Measurements from ENCODE around the gene HOMER2. TPM values are rescaled to one million over a fixed set of nuclear protein-coding genes. Genes with fewer than 3 reads are reported as not detected.
A peak's percentile ranks its signal among the peaks of the same experiment; 100 is the strongest.

Gene HOMER2
- total and polyA plus RNA-seq, 4 donors: 22.4 to 36.0 (median 27.8) TPM

DNA sequence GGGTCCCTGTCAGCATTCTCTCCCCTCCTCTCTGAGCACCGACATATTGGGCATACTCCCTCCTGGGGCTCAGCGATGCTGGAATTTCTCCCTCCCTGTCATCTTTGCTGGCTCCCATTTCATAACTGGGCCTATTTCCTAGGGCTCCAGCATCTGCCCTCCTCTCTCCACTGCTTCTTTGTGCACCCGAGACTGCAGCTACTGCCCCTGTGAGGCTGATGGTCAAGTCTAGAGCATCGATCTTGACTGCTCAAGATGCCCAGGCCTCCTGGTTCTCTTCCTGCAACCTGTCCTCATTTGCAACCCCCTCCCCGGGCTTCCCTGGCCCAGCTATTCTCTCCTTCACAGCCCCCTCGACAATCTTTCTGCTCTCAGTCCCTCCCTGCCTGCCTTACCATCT is 89.6 kb downstream of the HOMER2 start:
- no peak overlapping the region for H3K4me3 ChIP-seq (ENCODE audit: low read depth, low read length)
- no peak for DNase-seq (ENCODE audit: low read depth in 4 of 6, low spot score in 6 of 6)
- H3K4me1 ChIP-seq (ENCODE audit: control insufficient read depth, insufficient read depth, low read length): no peaks in the 10 kb centered on the region
- peaks cover 5% of the 10 kb centered on the region for H3K36me3 ChIP-seq (ENCODE audit: control insufficient read depth, insufficient read depth, low read length)
- H3K27me3 ChIP-seq (ENCODE audit: control insufficient read depth, insufficient read depth, low read length): no peaks in the 10 kb centered on the region
- no peak overlapping the region for H3K27ac ChIP-seq (ENCODE audit: low read depth, low read length)
- H3K9me3 ChIP-seq (ENCODE audit: control insufficient read depth, insufficient read depth, low read length): no peaks in the 10 kb centered on the region
- 93% methylated on average over 6 of the region's 6 CpGs for WGBS (ENCODE audit: insufficient coverage)

DNA sequence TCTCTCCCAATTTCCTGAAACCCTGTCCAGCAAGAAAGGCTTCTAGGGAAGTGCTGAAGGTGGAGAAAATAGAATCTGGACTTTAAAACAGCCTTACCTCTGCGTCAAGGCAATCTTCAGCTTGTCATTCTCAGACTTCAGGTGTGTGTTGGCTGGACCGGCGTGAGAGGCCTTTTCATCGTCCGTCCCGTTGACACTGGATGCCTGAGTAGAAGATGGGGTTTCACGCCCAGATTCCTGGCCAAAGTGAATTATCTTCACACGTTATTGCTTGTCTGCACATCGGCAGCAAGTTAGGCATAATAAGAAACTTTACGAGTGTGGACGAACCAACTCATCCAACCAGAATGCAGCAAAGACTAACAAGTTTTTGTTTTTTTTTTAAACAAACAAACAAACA is 93.6 kb downstream of the HOMER2 start:
- H3K27ac ChIP-seq (ENCODE audit: low read depth, low read length): no peak overlapping the region
- no peaks in the 10 kb centered on the region for H3K27me3 ChIP-seq (ENCODE audit: control insufficient read depth, insufficient read depth, low read length)
- no peaks in the 10 kb centered on the region for H3K9me3 ChIP-seq (ENCODE audit: control insufficient read depth, insufficient read depth, low read length)
- H3K4me3 ChIP-seq (ENCODE audit: low read depth, low read length): no peak overlapping the region
- DNase-seq (ENCODE audit: low read depth in 4 of 6, low spot score in 6 of 6): no peak
- H3K36me3 ChIP-seq (ENCODE audit: control insufficient read depth, insufficient read depth, low read length): peaks cover 12% of the 10 kb centered on the region
- WGBS (ENCODE audit: insufficient coverage): 89% methylated on average over 7 of the region's 11 CpGs
- no peaks in the 10 kb centered on the region for H3K4me1 ChIP-seq (ENCODE audit: control insufficient read depth, insufficient read depth, low read length)

DNA sequence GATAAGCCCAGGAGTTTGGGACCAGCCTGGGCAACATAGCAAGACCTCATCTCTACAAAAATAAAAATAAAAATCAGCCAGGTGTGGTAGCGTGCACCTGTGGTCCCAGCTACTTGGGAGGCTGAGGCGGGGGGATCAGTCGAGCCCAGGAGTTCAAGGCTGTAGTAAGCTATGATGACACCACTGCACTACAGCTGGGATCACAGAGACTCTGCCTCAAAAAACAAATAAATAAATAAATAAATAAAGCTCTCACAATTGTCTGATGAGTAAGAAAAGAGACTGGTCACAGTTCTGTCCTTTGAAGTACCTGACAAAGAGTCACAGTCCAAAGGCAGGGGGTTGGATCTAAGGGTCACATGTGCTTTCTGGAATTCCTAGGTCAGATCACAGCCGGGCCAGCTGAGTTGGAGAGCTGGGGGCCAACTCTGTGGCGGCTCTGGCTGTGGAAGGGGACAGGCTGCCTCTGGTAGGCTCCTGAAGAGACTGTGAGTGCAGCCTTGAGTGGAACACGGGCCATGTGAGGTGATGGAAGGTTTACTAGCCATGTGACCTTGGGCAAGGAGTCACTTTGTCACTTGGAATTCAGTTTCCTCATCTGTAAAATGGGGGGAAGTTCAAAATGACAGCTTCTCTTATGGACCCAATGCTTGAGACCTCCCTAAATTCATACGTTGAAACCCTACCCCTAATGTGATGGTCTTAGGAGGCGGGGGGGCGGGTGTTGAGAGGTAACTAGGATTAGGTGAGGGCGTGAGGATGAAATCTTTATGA is 95.9 kb downstream of the HOMER2 start:
- 85% methylated on average over 5 of the region's 10 CpGs for WGBS (ENCODE audit: insufficient coverage)
- Histone ChIP-seq H3K4me3 (ENCODE audit: low read depth, low read length) (no peak overlapping the region), H3K36me3 (ENCODE audit: control insufficient read depth, insufficient read depth, low read length) (peaks cover 25% of the 10 kb centered on the region), H3K27ac (ENCODE audit: low read depth, low read length) (no peak overlapping the region), H3K4me1 (ENCODE audit: control insufficient read depth, insufficient read depth, low read length) (peaks cover 3% of the 10 kb centered on the region), H3K27me3 (ENCODE audit: control insufficient read depth, insufficient read depth, low read length) (no peaks in the 10 kb centered on the region), H3K9me3 (ENCODE audit: control insufficient read depth, insufficient read depth, low read length) (no peaks in the 10 kb centered on the region)
- no peak for DNase-seq (ENCODE audit: low read depth in 4 of 6, low spot score in 6 of 6)

DNA sequence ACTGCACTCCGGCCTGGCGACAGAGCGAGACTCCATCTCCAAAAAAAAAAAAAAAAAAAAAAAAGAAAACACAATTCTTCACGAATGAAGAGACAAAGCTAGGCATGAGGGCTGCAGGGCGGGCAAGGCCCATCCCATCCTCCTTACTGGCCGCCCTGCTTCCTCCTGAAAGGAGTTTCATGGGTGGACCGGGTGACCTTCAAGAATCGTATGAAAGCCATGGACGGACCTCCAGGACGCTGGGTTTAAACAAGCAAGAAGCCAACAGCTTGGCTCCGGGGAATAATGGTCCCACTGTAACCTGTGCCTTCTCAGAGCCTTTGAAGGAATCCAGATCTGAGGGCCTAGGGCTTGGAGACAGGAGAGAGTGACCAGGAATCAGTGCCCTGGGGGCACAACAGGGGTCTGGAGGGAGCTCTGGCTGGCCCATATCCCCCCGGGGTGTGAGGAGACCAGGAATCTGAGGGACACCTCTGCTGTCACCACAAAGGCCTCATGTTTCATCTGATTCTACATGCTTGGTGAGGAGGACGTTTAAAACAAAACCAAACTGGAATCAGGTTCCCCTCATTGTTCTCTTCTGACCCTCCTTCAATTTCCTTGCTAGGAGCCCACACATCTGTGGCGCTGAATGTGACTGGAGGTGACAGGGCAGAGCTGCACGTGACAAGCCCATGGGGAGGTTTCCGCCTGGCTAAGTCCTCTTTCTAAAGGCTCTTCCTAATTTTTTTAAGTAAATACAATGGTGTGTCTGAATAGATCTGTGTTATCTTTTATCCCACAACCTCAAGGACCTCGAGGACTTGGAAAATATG is 97.0 kb downstream of the HOMER2 start:
- 89% methylated on average over 8 of the region's 17 CpGs for WGBS (ENCODE audit: insufficient coverage)
- H3K27ac ChIP-seq (ENCODE audit: low read depth, low read length): no peak overlapping the region
- no peak overlapping the region for H3K4me3 ChIP-seq (ENCODE audit: low read depth, low read length)
- H3K36me3 ChIP-seq (ENCODE audit: control insufficient read depth, insufficient read depth, low read length): peaks cover 33% of the 10 kb centered on the region
- H3K27me3 ChIP-seq (ENCODE audit: control insufficient read depth, insufficient read depth, low read length): no peaks in the 10 kb centered on the region
- H3K4me1 ChIP-seq (ENCODE audit: control insufficient read depth, insufficient read depth, low read length): peaks cover 7% of the 10 kb centered on the region
- H3K9me3 ChIP-seq (ENCODE audit: control insufficient read depth, insufficient read depth, low read length): no peaks in the 10 kb centered on the region
- DNase-seq (ENCODE audit: low read depth in 4 of 6, low spot score in 6 of 6): no peak

DNA sequence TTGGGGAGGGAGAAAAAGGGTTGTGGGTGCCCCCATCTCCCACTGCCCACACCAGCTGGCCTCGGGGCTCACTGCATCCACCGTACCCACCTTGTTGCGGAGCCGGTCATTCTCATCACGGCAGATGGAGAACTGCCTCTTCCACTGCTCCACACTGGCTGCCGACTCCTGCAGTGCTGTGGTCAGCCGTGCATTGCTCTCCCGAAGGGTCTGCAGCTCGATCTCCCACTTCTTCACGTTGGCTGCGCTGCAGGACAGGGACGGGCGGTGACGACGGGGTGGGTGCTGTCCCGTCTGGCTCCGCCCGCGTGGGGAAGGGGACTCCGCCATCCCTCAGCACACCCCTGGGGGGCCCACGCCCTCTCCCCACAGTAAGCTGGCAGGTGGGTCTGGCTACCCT is 98.0 kb downstream of the HOMER2 start:
- WGBS (ENCODE audit: insufficient coverage): 92% methylated on average over 21 of the region's 21 CpGs
- no peaks in the 10 kb centered on the region for H3K27me3 ChIP-seq (ENCODE audit: control insufficient read depth, insufficient read depth, low read length)
- peaks cover 17% of the 10 kb centered on the region for H3K4me1 ChIP-seq (ENCODE audit: control insufficient read depth, insufficient read depth, low read length)
- DNase-seq (ENCODE audit: low read depth in 4 of 6, low spot score in 6 of 6): no peak
- no peak overlapping the region for H3K4me3 ChIP-seq (ENCODE audit: low read depth, low read length)
- H3K9me3 ChIP-seq (ENCODE audit: control insufficient read depth, insufficient read depth, low read length): no peaks in the 10 kb centered on the region
- no peak overlapping the region for H3K27ac ChIP-seq (ENCODE audit: low read depth, low read length)
- peaks cover 38% of the 10 kb centered on the region for H3K36me3 ChIP-seq (ENCODE audit: control insufficient read depth, insufficient read depth, low read length)

DNA sequence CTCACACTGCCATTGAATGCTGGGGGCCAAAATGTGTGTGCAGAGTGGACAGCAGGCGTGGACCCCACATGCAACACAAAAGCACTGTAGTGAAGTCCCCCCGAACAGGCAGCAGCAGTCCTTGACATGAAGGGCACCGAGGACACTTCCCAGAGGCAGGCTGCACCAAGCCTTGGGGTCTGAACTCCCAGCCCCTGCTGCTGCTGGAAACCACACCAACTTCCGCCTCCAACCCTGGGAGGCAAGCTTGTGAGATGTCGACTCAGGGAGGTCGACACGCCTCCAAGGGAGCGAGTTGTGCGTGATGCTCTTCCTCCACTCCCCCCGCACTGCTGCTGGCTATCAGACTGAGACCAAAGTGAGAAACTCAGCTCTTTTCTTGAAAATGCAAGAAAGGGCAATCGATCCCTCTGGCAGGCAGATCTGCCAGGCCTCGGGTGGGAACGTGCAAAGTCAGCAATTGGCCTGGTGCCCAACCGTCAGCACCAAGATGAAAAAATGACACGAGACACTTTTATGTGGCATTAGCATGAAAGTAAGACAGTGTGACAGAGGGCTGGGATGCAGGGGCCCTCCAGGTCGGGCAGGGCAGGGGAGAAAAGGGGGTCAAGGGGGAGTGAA is 99.5 kb downstream of the HOMER2 start:
- Histone ChIP-seq H3K27me3 (ENCODE audit: control insufficient read depth, insufficient read depth, low read length) (no peaks in the 10 kb centered on the region), H3K36me3 (ENCODE audit: control insufficient read depth, insufficient read depth, low read length) (peaks cover 42% of the 10 kb centered on the region), H3K4me3 (ENCODE audit: low read depth, low read length) (no peak overlapping the region), H3K9me3 (ENCODE audit: control insufficient read depth, insufficient read depth, low read length) (no peaks in the 10 kb centered on the region), H3K27ac (ENCODE audit: low read depth, low read length) (no peak overlapping the region), H3K4me1 (ENCODE audit: control insufficient read depth, insufficient read depth, low read length) (peaks cover 22% of the 10 kb centered on the region)
- 56% methylated on average over 16 of the region's 16 CpGs for WGBS (ENCODE audit: insufficient coverage)
- peak in 2 of 6 donors; percentile 51 to 73 for DNase-seq (ENCODE audit: low read depth in 4 of 6, low spot score in 6 of 6)

DNA sequence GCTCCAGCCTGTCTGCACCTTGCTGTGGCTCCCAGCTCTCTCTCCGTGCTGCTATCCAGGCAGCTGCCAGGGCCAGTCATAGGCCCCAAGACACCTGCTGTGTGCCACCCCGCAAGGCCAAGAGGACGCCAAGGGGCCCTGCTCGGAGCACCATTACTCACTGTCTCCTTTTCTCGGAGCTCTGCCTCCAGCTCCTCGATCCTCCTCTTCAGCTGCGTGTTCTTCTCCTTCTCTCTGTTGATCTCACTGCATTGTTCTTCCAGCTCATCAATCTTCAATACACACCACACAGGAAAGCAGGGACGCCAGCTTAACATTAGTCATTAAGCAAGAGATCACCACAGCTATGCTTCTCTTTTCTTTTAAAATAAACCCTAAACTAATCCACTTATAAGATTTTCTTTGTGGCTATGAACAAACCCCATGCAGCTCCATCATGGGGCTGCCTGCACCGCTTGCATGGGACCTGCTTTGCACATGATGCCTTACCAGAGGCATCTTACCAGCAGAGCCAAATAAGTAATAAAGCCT is 100.5 kb downstream of the HOMER2 start:
- Histone ChIP-seq H3K27me3 (ENCODE audit: control insufficient read depth, insufficient read depth, low read length) (no peaks in the 10 kb centered on the region), H3K9me3 (ENCODE audit: control insufficient read depth, insufficient read depth, low read length) (no peaks in the 10 kb centered on the region), H3K4me1 (ENCODE audit: control insufficient read depth, insufficient read depth, low read length) (peaks cover 22% of the 10 kb centered on the region), H3K27ac (ENCODE audit: low read depth, low read length) (no peak overlapping the region), H3K4me3 (ENCODE audit: low read depth, low read length) (no peak overlapping the region), H3K36me3 (ENCODE audit: control insufficient read depth, insufficient read depth, low read length) (peaks cover 48% of the 10 kb centered on the region)
- 46% methylated on average over 9 of the region's 9 CpGs for WGBS (ENCODE audit: insufficient coverage)
- DNase-seq (ENCODE audit: low read depth in 4 of 6, low spot score in 6 of 6): peak in 1 of 6 donors; percentile 17

DNA sequence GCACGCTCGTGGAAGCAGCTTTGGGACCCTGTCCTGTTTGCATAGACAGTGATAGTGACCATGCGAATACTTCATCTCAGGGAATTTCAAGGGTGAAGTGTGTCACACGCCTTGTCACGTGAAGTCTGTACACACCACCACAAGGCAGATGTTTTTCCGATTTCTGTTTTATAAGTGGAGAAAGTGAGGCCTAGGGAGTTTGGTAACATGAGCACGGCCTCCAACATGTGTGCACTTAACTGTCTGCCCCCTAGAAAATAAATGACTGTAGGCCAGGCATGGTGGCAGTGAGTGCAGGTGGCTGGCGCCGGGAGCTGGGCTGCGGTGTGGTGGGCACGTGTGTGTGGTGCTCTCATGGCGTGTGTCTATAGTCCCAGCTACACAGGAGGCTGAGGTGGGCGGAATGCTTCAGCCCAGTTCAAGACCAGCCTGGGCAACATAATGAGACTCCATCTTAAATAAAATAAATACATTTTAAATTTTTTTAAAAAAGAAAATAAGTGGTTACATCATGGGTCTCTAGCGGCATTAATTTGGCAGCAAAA is 101.1 kb downstream of the HOMER2 start:
- H3K27ac ChIP-seq (ENCODE audit: low read depth, low read length): no peak overlapping the region
- H3K36me3 ChIP-seq (ENCODE audit: control insufficient read depth, insufficient read depth, low read length): peaks cover 55% of the 10 kb centered on the region
- no peak overlapping the region for H3K4me3 ChIP-seq (ENCODE audit: low read depth, low read length)
- H3K9me3 ChIP-seq (ENCODE audit: control insufficient read depth, insufficient read depth, low read length): no peaks in the 10 kb centered on the region
- peaks cover 22% of the 10 kb centered on the region for H3K4me1 ChIP-seq (ENCODE audit: control insufficient read depth, insufficient read depth, low read length)
- 84% methylated on average over 11 of the region's 14 CpGs for WGBS (ENCODE audit: insufficient coverage)
- no peaks in the 10 kb centered on the region for H3K27me3 ChIP-seq (ENCODE audit: control insufficient read depth, insufficient read depth, low read length)
- no peak for DNase-seq (ENCODE audit: low read depth in 4 of 6, low spot score in 6 of 6)

DNA sequence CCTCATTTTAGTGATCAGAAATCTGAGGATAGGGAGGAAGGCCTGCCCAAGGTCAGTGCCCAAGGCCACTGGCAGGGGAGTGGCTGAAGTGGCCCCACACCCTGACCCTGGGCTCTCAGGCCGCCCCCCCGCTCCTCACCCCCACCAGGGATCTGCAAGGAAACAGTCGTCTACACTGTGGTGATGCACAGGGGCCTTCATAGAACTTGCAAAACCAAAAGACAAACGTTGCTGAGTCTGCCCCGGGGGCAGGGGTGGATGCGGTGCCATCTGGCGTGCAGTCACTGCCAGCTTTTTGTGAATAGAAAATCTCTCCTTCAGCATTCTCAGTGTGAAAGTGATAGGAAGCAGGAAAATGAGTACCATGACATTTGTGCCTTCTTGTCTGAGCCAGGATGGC is 101.8 kb downstream of the HOMER2 start:
- DNase-seq (ENCODE audit: low read depth in 4 of 6, low spot score in 6 of 6): peak in 2 of 6 donors; percentile 80 to 83
- Histone ChIP-seq H3K36me3 (ENCODE audit: control insufficient read depth, insufficient read depth, low read length) (peaks cover 59% of the 10 kb centered on the region), H3K9me3 (ENCODE audit: control insufficient read depth, insufficient read depth, low read length) (no peaks in the 10 kb centered on the region), H3K27me3 (ENCODE audit: control insufficient read depth, insufficient read depth, low read length) (no peaks in the 10 kb centered on the region), H3K4me3 (ENCODE audit: low read depth, low read length) (no peak overlapping the region), H3K27ac (ENCODE audit: low read depth, low read length) (no peak overlapping the region), H3K4me1 (ENCODE audit: control insufficient read depth, insufficient read depth, low read length) (peaks cover 22% of the 10 kb centered on the region)
- WGBS (ENCODE audit: insufficient coverage): 61% methylated on average over 3 of the region's 7 CpGs

All from spinal cord (tissue), 10 donors.